HepG2 (cell line): ENCODE measurements around the gene A3GALT2. TPM values are rescaled to one million over a fixed set of nuclear protein-coding genes. Genes with fewer than 3 reads are reported as not detected.

Experiments
- ARID3A ChIP-seq: IDR thresholded peaks from 2 replicates; pipeline ENCODE4 v1.6.1; 2012; ENCODE audit warnings: low read depth, low read length, improper control_type of control experiment
- ARNT2 ChIP-seq: sonication (generic); formaldehyde crosslinking; IDR thresholded peaks from 2 replicates; pipeline ENCODE4 v1.8.0; 2022; ENCODE audit warnings: mild to moderate bottlenecking, low read depth, missing genetic modification reagents, moderate library complexity
- ATM ChIP-seq: fragments of 450-650 bp; IDR thresholded peaks from 2 replicates; pipeline ENCODE4 v1.7.1; 2017; ENCODE audit warnings: mild to moderate bottlenecking, borderline replicate concordance
- ELF1 ChIP-seq: sonication (generic); formaldehyde crosslinking; IDR thresholded peaks from 2 replicates; pipeline ENCODE4 v1.4.0; 2020; ENCODE audit warnings: missing genetic modification reagents
- EP300 ChIP-seq, 3 experiments: sonication (generic) in 1 of 3; formaldehyde crosslinking in 1 of 3; IDR thresholded peaks; 2 replicates each; pipeline versions ENCODE4 v1.5.1 to v1.6.1; 2011 to 2020; ENCODE audit warnings: low read depth in 2 of 3, low read length in 2 of 3, borderline replicate concordance in 1 of 3, improper control_type of control experiment in 1 of 3, mild to moderate bottlenecking in 1 of 3, missing genetic modification reagents in 1 of 3, moderate library complexity in 1 of 3
- GABPA ChIP-seq, 2 experiments: IDR thresholded peaks; 2 replicates each; pipeline ENCODE4 v1.6.1; 2011 to 2016; ENCODE audit warnings: low read depth in 2 of 2, low read length in 1 of 2, missing biosample characterization in 1 of 2, missing genetic modification characterization in 1 of 2
- HNRNPUL1 ChIP-seq: fragments of 200-400 bp; formaldehyde crosslinking; IDR thresholded peaks from 2 replicates; pipeline ENCODE4 v1.6.1; 2017; ENCODE audit warnings: low read depth, mild to moderate bottlenecking, low read length, moderate library complexity
- MAFF ChIP-seq: IDR thresholded peaks from 2 replicates; pipeline ENCODE4 v1.6.1; 2011; ENCODE audit warnings: low read depth, low read length, improper control_type of control experiment
- MEF2D ChIP-seq: sonication (generic); formaldehyde crosslinking; IDR thresholded peaks from 2 replicates; pipeline ENCODE4 v1.5.1; 2020; ENCODE audit warnings: mild to moderate bottlenecking, missing genetic modification reagents
- SMAD3 ChIP-seq: sonication (generic); formaldehyde crosslinking; IDR thresholded peaks from 2 replicates; pipeline ENCODE4 v1.4.0; 2020; ENCODE audit warnings: missing genetic modification reagents
- STAG1 ChIP-seq: sonication (generic); formaldehyde crosslinking; IDR thresholded peaks from 2 replicates; pipeline ENCODE4 v1.4.0; 2020; ENCODE audit warnings: missing genetic modification reagents
- THAP9 ChIP-seq: sonication (generic); formaldehyde crosslinking; IDR thresholded peaks from 2 replicates; pipeline ENCODE4; 2020; ENCODE audit warnings: missing genetic modification reagents, mild to moderate bottlenecking, borderline replicate concordance
- ZHX1 ChIP-seq: sonication (generic); formaldehyde crosslinking; IDR thresholded peaks from 2 replicates; pipeline ENCODE4 v1.8.1; 2022; ENCODE audit warnings: low read depth, mild to moderate bottlenecking, missing genetic modification reagents
- ZNF205 ChIP-seq: IDR thresholded peaks from 2 replicates; pipeline ENCODE4 v1.6.1; 2018; ENCODE audit warnings: missing biosample characterization, missing genetic modification reagents
- ZNF24 ChIP-seq: fragments of 450-650 bp; IDR thresholded peaks from 2 replicates; pipeline ENCODE4 v1.6.1; 2017; ENCODE audit warnings: antibody characterized with exemption, mild to moderate bottlenecking
- ZNF383 ChIP-seq: sonication (generic); formaldehyde crosslinking; IDR thresholded peaks from 2 replicates; pipeline ENCODE4 v1.4.0; 2020; ENCODE audit warnings: missing genetic modification reagents, mild to moderate bottlenecking, borderline replicate concordance
- ZNF746 ChIP-seq: sonication (generic); formaldehyde crosslinking; IDR thresholded peaks from 2 replicates; pipeline ENCODE4 v1.8.0; 2022; ENCODE audit warnings: mild to moderate bottlenecking, missing genetic modification reagents
- ZNF770 ChIP-seq: sonication (generic); formaldehyde crosslinking; IDR thresholded peaks from 2 replicates; pipeline ENCODE4 v1.5.0; 2020; ENCODE audit warnings: mild to moderate bottlenecking, missing genetic modification reagents
- polyA plus RNA-seq, 8 experiments: library from polyadenylated mRNA; depleted of rRNA in 3 of 8; stranded (reverse) in 7 of 8; unstranded in 1 of 8; fragments of >200 nt; fragmentation: Illumina TruSeq in 4 of 8; extraction: Trizol in 4 of 8; gene quantifications; 2 replicates each; pipeline versions ENCODE4 v1.2.1 to v1.2.3, GENCODE V29; 2011 to 2016; ENCODE audit warnings: low read depth in 4 of 8, missing spikeins in 1 of 8, mixed read lengths in 1 of 8; ENCODE audit not compliant: insufficient read depth in 1 of 8
- total RNA-seq, 5 experiments: library from RNA; depleted of rRNA; stranded (reverse); fragments of >200 nt; fragmentation: Illumina TruSeq; extraction: Trizol; gene quantifications; 2 replicates each; pipeline ENCODE4 v1.2.3, GENCODE V29; 2016; ENCODE audit warnings: low read depth in 1 of 5

A3GALT2 gene
- total and polyA plus RNA-seq, 2 of the 13 experiments (the other 11 are each of a cell fraction or from before 2014, with no cell fraction given) = not detected

GRCh38 chr1:33342041-33342723 is 21.3 kb upstream of the A3GALT2 start (continued):
- peak; percentile 90 for TF ChIP-seq ZHX1 (CRISPR knock-in tag)
- TF ChIP-seq ZNF770 (CRISPR knock-in tag) = peak; percentile 48; the same call in 1 of the 2 replicates
- TF ChIP-seq ZNF205 (CRISPR knock-in tag) = peak; percentile 62
- peak; percentile 83 for TF ChIP-seq ARID3A
- 0 out of 2 replicates have a peak, but pooled peaks have one; percentile 6 for TF ChIP-seq STAG1
- TF ChIP-seq SMAD3 (CRISPR knock-in tag) = peak; percentile 88
- peak; percentile 75; the same call in 1 of the 2 replicates for TF ChIP-seq ZNF746 (CRISPR knock-in tag)
- no peak for TF ChIP-seq ATM
- TF ChIP-seq ELF1 (CRISPR knock-in tag) = peak; percentile 63; the same call in 1 of the 2 replicates
- no peak for TF ChIP-seq ZNF383 (CRISPR knock-in tag)
- peak; percentile 63; the same call in 1 of the 2 replicates for TF ChIP-seq MEF2D (CRISPR knock-in tag)
- no peak for TF ChIP-seq ARNT2 (CRISPR knock-in tag)
- 0 out of 2 replicates have a peak, but pooled peaks have one; percentile 19 for TF ChIP-seq ZNF24
- TF ChIP-seq MAFF = 0 out of 2 replicates have a peak, but pooled peaks have one; percentile 45
- TF ChIP-seq GABPA (IDR thresholded peaks at IDR 0.05; ENCODE audit: low read depth, low read length) = no peak
- peak; percentile 63 for TF ChIP-seq GABPA (CRISPR knock-in tag; IDR thresholded peaks at IDR 0.05; ENCODE audit: low read depth)
- peak; percentile 91 for TF ChIP-seq THAP9 (CRISPR knock-in tag)
- TF ChIP-seq EP300 (IDR thresholded peaks at IDR 0.05; ENCODE audit: low read depth in 2 of 2, low read length in 2 of 2) = peak; percentile 28 to 86; a peak in 2 of 4 replicates
- peak; percentile 82 for TF ChIP-seq EP300 (CRISPR knock-in tag; IDR thresholded peaks at IDR 0.05; ENCODE audit: borderline replicate concordance)
- TF ChIP-seq HNRNPUL1 = no peak
